GM12892 (cell line): ENCODE measurements around the gene SEMA5B.

ENCODE experiments used
- DNase-seq: peaks from one replicate; pipeline ENCODE4 v3.0.0; 2011; ENCODE audit not compliant: insufficient read length
- FAIRE-seq: peaks from 2 replicates; lab custom pipeline; 2011; peaks lifted over from hg19 to GRCh38; lab: Jason Lieb, UNC
- POLR2A ChIP-seq: IDR thresholded peaks from 2 replicates; pipeline ENCODE4 v1.6.1; 2011; ENCODE audit warnings: low read depth, low read length, control low read depth
- POLR2AphosphoS5 ChIP-seq: IDR thresholded peaks from 2 replicates; pipeline ENCODE4 v1.6.1; 2011; ENCODE audit warnings: low read depth, low read length, control low read depth
- TAF1 ChIP-seq: IDR thresholded peaks from 2 replicates; pipeline ENCODE4 v1.6.1; 2011; ENCODE audit warnings: low read depth, mild to moderate bottlenecking, control low read depth, low read length, borderline replicate concordance

SEMA5B gene

GRCh38 chr3:123037015-123037375 is 9.4 kb upstream of the SEMA5B start:
- DNase-seq, result no peak
- FAIRE-seq, result no peak
- no peak for TF ChIP-seq TAF1
- TF ChIP-seq POLR2A, result no peak
- TF ChIP-seq POLR2AphosphoS5, result no peak

- FAIRE-seq (no peak), DNase-seq (no peak)
- TF ChIP-seq TAF1 (no peak), POLR2A (no peak), POLR2AphosphoS5 (no peak)
Measured at GRCh38 chr3:123036352-123037014, 8.9 kb upstream of the SEMA5B start.

- TF ChIP-seq POLR2AphosphoS5 (no peak), TAF1 (no peak), POLR2A (no peak)
- no peak for DNase-seq
- FAIRE-seq, result no peak
Measured at GRCh38 chr3:123034996-123035395, 7.4 kb upstream of the SEMA5B start.

- TF ChIP-seq POLR2AphosphoS5, result no peak
- TF ChIP-seq TAF1, result no peak
- TF ChIP-seq POLR2A, result no peak
- DNase-seq, result no peak
- FAIRE-seq, result no peak
Measured at GRCh38 chr3:123034120-123034519, 6.6 kb upstream of the SEMA5B start.

- no peak for DNase-seq
- FAIRE-seq, result no peak
- no peak for TF ChIP-seq POLR2A
- TF ChIP-seq POLR2AphosphoS5, result no peak
Measured at GRCh38 chr3:123032057-123032456, 4.5 kb upstream of the SEMA5B start.

GRCh38 chr3:123031051-123031450 is 3.5 kb upstream of the SEMA5B start:
- no peak for TF ChIP-seq TAF1
- TF ChIP-seq POLR2A, result no peak
- TF ChIP-seq POLR2AphosphoS5, result no peak
- no peak for DNase-seq
- FAIRE-seq, result no peak

- FAIRE-seq (peak; percentile 53), DNase-seq (peak; percentile 38)
- TF ChIP-seq POLR2AphosphoS5 (no peak), POLR2A (no peak), TAF1 (no peak)
Measured at GRCh38 chr3:123028233-123028828, 768 bp upstream of the SEMA5B start.

- DNase-seq (peak; percentile 47), FAIRE-seq (no peak)
Measured at GRCh38 chr3:123026565-123027291, 835 bp downstream of the SEMA5B start.

GRCh38 chr3:123025642-123026521 is 1.7 kb downstream of the SEMA5B start:
- DNase-seq, result no peak
- TF ChIP-seq POLR2AphosphoS5, result no peak
- no peak for TF ChIP-seq POLR2A
- TF ChIP-seq TAF1, result no peak
- no peak for FAIRE-seq

More at GRCh38 chr3:123026565-123027291, 835 bp downstream of the SEMA5B start:
- no peak for TF ChIP-seq POLR2A
- TF ChIP-seq POLR2AphosphoS5, result no peak
- TF ChIP-seq TAF1, result no peak

- no peak for TF ChIP-seq TAF1
- no peak for TF ChIP-seq POLR2A
- no peak for TF ChIP-seq POLR2AphosphoS5
- DNase-seq, result no peak
- FAIRE-seq, result no peak
Measured at GRCh38 chr3:123024056-123024455, 3.5 kb downstream of the SEMA5B start.

- no peak for FAIRE-seq
- no peak for TF ChIP-seq TAF1
- TF ChIP-seq POLR2AphosphoS5, result no peak
- TF ChIP-seq POLR2A, result no peak
- no peak for DNase-seq
Measured at GRCh38 chr3:123021996-123022510, 5.5 kb downstream of the SEMA5B start.
